Neural cell (in vitro differentiated cells): ENCODE measurements around the gene PTPN5.

ENCODE experiments used
- CTCF ChIP-seq: fragments of 450-650 bp; IDR thresholded peaks from 2 replicates; pipeline ENCODE4 v1.5.1; 2014; ENCODE audit warnings: antibody characterized with exemption, mild to moderate bottlenecking, moderate library complexity; ENCODE audit not compliant: poor library complexity, severe bottlenecking
- EP300 ChIP-seq: fragments of 450-650 bp; conservative IDR thresholded peaks from 2 replicates; pipeline ENCODE4 v1.6.1; 2014; ENCODE audit warnings: antibody characterized with exemption, mild to moderate bottlenecking, moderate library complexity; ENCODE audit not compliant: poor library complexity, severe bottlenecking
- EZH2 ChIP-seq: fragments of 200-600, 300-800 bp; shearing (Covaris generic), sonication (generic); IDR thresholded peaks from 2 replicates; pipeline ENCODE4 v1.6.1; 2014; ENCODE audit warnings: antibody characterized with exemption, low read length, borderline replicate concordance, mild to moderate bottlenecking; ENCODE audit not compliant: insufficient read depth, poor library complexity, severe bottlenecking
- POLR2AphosphoS5 ChIP-seq: IDR thresholded peaks from 2 replicates; pipeline ENCODE4 v1.6.1; 2012
- TF ChIP-seq, protein P1 (sequence below): IDR thresholded peaks from 2 replicates; pipeline ENCODE4 v1.6.1; 2012; ENCODE audit warnings: borderline replicate concordance

DNA sequence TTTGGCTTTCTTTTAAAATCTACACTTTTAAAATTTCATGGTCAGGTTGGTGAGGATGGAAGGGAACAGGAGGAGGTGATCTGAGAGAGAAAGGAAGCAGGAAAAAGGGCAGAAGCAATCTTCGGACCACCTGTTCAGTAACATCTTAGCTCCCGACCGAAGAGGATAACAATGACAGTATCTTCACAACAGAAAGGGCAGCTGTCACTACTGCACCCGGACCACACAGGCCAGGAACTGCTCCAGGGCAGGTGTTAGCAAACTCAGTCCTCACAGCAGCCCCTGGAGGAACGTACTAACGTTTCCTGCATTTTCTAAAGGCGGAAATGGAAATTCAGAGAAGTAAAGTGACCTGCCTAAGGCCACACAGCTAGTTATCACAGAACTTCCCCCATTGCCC is 16.8 kb downstream of the PTPN5 start:
- TF ChIP-seq POLR2AphosphoS5 (no peak), CTCF (no peak), EP300 (no peak), EZH2 (no peak)
- TF ChIP-seq, protein P1, sequence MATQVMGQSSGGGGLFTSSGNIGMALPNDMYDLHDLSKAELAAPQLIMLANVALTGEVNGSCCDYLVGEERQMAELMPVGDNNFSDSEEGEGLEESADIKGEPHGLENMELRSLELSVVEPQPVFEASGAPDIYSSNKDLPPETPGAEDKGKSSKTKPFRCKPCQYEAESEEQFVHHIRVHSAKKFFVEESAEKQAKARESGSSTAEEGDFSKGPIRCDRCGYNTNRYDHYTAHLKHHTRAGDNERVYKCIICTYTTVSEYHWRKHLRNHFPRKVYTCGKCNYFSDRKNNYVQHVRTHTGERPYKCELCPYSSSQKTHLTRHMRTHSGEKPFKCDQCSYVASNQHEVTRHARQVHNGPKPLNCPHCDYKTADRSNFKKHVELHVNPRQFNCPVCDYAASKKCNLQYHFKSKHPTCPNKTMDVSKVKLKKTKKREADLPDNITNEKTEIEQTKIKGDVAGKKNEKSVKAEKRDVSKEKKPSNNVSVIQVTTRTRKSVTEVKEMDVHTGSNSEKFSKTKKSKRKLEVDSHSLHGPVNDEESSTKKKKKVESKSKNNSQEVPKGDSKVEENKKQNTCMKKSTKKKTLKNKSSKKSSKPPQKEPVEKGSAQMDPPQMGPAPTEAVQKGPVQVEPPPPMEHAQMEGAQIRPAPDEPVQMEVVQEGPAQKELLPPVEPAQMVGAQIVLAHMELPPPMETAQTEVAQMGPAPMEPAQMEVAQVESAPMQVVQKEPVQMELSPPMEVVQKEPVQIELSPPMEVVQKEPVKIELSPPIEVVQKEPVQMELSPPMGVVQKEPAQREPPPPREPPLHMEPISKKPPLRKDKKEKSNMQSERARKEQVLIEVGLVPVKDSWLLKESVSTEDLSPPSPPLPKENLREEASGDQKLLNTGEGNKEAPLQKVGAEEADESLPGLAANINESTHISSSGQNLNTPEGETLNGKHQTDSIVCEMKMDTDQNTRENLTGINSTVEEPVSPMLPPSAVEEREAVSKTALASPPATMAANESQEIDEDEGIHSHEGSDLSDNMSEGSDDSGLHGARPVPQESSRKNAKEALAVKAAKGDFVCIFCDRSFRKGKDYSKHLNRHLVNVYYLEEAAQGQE: no peak
